ENCODE data around the gene MRAP. TPM values are rescaled to one million over a fixed set of nuclear protein-coding genes. Genes with fewer than 3 reads are reported as not detected.

Gene MRAP
- total and polyA plus RNA-seq, 2 experiments from 2014 or later = not detected

DNA sequence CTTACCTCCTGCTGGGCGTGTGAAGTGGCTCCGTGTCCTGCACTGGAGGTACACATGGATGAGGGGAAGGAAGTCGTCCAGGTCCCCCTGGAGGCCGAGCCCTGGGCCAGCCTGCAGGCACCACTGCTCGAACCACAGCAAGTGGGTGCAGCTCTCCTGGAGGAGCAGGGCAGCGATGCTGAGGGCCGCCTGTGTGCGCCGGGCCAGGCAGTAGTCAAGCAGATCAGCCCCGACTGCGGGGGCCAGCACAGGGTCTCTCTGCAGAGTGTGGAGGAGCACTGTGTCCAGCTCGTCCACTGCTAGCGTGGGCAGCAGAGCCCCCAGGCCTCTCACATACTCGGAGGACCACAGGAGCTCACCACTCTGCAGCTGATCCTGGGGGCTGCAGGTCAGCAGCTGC lies 48.3 kb downstream of the MRAP start:
- TF ChIP-seq, protein P1, sequence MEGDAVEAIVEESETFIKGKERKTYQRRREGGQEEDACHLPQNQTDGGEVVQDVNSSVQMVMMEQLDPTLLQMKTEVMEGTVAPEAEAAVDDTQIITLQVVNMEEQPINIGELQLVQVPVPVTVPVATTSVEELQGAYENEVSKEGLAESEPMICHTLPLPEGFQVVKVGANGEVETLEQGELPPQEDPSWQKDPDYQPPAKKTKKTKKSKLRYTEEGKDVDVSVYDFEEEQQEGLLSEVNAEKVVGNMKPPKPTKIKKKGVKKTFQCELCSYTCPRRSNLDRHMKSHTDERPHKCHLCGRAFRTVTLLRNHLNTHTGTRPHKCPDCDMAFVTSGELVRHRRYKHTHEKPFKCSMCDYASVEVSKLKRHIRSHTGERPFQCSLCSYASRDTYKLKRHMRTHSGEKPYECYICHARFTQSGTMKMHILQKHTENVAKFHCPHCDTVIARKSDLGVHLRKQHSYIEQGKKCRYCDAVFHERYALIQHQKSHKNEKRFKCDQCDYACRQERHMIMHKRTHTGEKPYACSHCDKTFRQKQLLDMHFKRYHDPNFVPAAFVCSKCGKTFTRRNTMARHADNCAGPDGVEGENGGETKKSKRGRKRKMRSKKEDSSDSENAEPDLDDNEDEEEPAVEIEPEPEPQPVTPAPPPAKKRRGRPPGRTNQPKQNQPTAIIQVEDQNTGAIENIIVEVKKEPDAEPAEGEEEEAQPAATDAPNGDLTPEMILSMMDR (IDR thresholded peaks at IDR 0.05; ENCODE audit: low read depth, low read length) = no peak
- Histone ChIP-seq H3K27me3 (no peaks in the 10 kb centered on the region), H3K36me3 (peaks cover 40% of the 10 kb centered on the region), H3K4me1 (ENCODE audit: low read depth) (no peaks in the 10 kb centered on the region), H3K9me3 (ENCODE audit: low read depth) (no peaks in the 10 kb centered on the region), H3K27ac (no peak overlapping the region), H3K4me3 (no peak overlapping the region)
- no peak for DNase-seq (ENCODE audit: low read depth in 1 of 2, low spot score in 1 of 2)

DNA sequence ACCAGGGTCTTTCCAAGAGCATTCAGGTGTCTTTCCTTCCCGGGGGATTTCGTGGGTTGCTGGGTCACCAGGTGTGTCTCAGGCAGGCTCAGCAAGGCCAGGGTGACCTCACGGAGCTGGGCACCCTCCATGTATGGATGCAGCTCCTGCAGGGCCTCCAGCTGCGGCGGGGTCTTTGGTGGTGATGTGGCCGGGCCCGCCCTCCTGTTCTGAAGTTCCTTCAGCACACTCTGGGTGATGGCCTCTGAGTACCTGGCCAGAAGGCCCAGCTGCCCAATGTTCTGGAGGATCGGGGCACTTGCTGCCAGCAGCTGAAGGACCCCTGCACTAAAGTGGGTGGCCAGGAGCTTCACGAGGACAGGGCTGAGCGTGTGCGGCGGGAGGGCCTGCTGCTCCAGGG lies 48.7 kb downstream of the MRAP start:
- H3K9me3 ChIP-seq (ENCODE audit: low read depth) = no peaks in the 10 kb centered on the region
- TF ChIP-seq, protein P1 (IDR thresholded peaks at IDR 0.05; ENCODE audit: low read depth, low read length) = no peak
- H3K4me3 ChIP-seq = no peak overlapping the region
- DNase-seq (ENCODE audit: low read depth in 1 of 2, low spot score in 1 of 2) = no peak
- H3K27me3 ChIP-seq = no peaks in the 10 kb centered on the region
- H3K36me3 ChIP-seq = peaks cover 38% of the 10 kb centered on the region
- no peak overlapping the region for H3K27ac ChIP-seq
- H3K4me1 ChIP-seq (ENCODE audit: low read depth) = no peaks in the 10 kb centered on the region

DNA sequence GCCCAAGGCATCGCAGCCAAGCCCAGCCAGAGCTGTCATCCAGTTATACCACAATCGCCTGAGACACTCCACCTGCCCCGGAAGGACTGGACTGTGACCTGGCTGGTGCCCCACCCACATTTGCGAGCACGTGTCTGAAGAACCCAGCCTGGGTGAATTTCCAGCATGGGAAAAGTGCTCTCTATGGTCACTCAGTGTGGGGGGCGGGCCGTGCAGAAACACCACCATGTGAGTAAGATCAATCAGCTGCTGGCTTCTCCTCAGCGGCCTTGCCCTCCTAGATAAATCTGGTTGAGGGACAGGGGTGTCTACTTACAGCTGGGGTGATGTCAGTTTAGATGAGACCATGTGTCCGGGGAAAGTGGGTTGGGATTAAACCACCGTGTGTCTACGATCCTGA lies 49.3 kb downstream of the MRAP start:
- Histone ChIP-seq H3K9me3 (ENCODE audit: low read depth) (no peaks in the 10 kb centered on the region), H3K27me3 (no peaks in the 10 kb centered on the region), H3K36me3 (peaks cover 38% of the 10 kb centered on the region), H3K27ac (no peak overlapping the region), H3K4me3 (no peak overlapping the region), H3K4me1 (ENCODE audit: low read depth) (no peaks in the 10 kb centered on the region)
- no peak for DNase-seq (ENCODE audit: low read depth in 1 of 2, low spot score in 1 of 2)
- TF ChIP-seq, protein P1 (IDR thresholded peaks at IDR 0.05; ENCODE audit: low read depth, low read length) = no peak

DNA sequence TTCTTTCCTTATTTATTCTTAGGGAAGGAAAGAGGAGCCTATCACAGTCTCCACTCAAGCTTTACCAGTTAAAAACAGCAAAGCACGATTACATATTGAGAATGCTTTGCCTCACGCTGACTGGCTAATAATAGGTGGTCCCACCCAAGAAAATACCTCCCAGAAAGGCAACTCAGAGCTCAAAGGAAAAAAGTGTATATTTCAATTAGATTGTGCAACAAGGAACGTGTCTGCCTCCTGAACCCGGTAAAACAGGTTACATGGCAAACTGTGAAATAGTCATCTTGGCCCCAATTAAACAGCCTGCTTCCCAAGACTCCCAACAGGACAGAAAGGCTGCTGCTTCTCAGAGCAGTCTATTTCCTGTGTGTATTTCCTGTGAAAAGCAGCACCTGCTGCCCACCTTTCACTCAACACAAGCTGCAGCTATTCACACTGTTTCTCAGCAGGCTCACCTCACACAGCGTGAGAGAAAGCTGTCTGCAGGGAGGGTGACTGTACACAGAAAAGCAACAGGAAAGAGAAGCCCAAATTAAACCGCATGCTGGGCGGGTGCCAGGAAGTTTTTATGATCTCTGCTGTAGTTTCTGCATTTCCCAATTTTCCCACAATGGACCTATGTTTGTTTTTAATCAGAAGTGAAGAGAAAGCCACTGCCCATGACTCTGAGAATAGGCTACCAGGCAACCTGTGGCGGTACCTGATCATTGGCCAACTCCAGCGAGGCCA lies 50.1 kb downstream of the MRAP start:
- Histone ChIP-seq H3K9me3 (ENCODE audit: low read depth) (no peaks in the 10 kb centered on the region), H3K27me3 (no peaks in the 10 kb centered on the region), H3K4me3 (no peak overlapping the region), H3K36me3 (peaks cover 34% of the 10 kb centered on the region), H3K27ac (no peak overlapping the region), H3K4me1 (ENCODE audit: low read depth) (no peaks in the 10 kb centered on the region)
- TF ChIP-seq, protein P1 (IDR thresholded peaks at IDR 0.05; ENCODE audit: low read depth, low read length) = no peak
- no peak for DNase-seq (ENCODE audit: low read depth in 1 of 2, low spot score in 1 of 2)

DNA sequence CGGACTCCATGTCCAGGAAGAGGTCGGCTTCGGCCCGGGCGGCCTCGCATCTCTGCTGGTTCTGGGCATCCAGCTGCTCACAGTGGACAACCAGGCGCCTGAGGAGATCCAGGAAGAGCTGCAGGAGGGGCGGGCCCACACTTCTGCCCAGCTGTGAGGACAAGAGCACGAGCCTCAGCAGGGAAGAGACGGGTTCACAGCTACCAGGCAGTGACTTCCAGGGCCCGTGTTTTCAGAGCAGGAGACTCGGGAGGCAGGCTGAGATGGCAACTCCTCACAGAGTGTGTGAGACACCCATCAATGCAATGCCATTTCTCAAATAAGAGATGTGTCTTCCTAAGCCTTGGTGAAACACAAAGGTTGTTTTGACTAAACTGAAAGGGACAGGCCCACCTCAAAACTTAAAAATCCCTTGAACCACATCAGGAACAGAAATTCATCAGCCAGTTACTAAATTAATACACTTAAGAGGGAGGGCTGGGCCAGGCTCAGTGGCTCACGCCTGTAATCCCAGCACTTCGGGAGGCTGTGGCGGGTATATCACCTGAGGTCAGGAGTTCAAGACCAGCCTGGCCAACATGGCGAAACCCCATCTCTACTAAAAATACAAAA lies 50.8 kb downstream of the MRAP start:
- H3K27me3 ChIP-seq = no peaks in the 10 kb centered on the region
- peaks cover 33% of the 10 kb centered on the region for H3K36me3 ChIP-seq
- H3K4me1 ChIP-seq (ENCODE audit: low read depth) = no peaks in the 10 kb centered on the region
- H3K27ac ChIP-seq = no peak overlapping the region
- TF ChIP-seq, protein P1 (IDR thresholded peaks at IDR 0.05; ENCODE audit: low read depth, low read length) = no peak
- no peak overlapping the region for H3K4me3 ChIP-seq
- no peak for DNase-seq (ENCODE audit: low read depth in 1 of 2, low spot score in 1 of 2)
- no peaks in the 10 kb centered on the region for H3K9me3 ChIP-seq (ENCODE audit: low read depth)

All from cardiac muscle cell (in vitro differentiated cells and primary cell).